Measurements from ENCODE around the gene DIS3.

Gene DIS3

GRCh38 chr13:72805676-72806346 lies 24.1 kb upstream of the DIS3 start:
- Histone ChIP-seq H3K27ac (replicated peaks) (peak overlapping the region; percentile 36), H3K27me3 (ENCODE audit: insufficient read depth, poor library complexity, severe bottlenecking) (no peaks in the 10 kb centered on the region), H3K4me3 (replicated peaks; ENCODE audit: insufficient read depth, low read length) (no peak overlapping the region)
- DNase-seq (ENCODE audit: low read depth in 1 of 2, low spot score in 1 of 2): peak; percentile 30 to 37
- TF ChIP-seq, protein P1, sequence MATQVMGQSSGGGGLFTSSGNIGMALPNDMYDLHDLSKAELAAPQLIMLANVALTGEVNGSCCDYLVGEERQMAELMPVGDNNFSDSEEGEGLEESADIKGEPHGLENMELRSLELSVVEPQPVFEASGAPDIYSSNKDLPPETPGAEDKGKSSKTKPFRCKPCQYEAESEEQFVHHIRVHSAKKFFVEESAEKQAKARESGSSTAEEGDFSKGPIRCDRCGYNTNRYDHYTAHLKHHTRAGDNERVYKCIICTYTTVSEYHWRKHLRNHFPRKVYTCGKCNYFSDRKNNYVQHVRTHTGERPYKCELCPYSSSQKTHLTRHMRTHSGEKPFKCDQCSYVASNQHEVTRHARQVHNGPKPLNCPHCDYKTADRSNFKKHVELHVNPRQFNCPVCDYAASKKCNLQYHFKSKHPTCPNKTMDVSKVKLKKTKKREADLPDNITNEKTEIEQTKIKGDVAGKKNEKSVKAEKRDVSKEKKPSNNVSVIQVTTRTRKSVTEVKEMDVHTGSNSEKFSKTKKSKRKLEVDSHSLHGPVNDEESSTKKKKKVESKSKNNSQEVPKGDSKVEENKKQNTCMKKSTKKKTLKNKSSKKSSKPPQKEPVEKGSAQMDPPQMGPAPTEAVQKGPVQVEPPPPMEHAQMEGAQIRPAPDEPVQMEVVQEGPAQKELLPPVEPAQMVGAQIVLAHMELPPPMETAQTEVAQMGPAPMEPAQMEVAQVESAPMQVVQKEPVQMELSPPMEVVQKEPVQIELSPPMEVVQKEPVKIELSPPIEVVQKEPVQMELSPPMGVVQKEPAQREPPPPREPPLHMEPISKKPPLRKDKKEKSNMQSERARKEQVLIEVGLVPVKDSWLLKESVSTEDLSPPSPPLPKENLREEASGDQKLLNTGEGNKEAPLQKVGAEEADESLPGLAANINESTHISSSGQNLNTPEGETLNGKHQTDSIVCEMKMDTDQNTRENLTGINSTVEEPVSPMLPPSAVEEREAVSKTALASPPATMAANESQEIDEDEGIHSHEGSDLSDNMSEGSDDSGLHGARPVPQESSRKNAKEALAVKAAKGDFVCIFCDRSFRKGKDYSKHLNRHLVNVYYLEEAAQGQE (IDR thresholded peaks at IDR 0.05; ENCODE audit: insufficient replicate concordance, low read depth): no peak

DNA sequence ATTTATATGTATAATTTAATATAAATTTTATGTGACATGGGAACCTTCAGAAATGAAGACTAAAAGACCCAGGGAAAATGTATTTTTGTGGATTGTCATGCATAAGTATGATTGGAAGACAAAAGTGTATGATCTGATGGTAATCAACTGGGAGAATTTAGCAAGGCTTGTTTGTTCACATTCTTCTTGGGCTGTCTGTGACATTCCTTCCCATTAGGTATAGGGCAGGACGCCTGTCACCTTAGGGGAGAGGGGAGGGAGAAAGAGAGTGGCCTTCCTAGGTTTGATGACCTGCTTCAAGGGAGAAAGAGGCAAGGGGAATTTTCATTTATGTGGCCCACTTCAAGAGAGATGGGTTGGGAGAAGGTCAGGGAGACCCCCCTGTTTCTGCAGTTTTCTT lies 22.6 kb upstream of the DIS3 start:
- DNase-seq (ENCODE audit: low read depth in 1 of 2, low spot score in 1 of 2): no peak
- TF ChIP-seq, protein P1 (IDR thresholded peaks at IDR 0.05; ENCODE audit: insufficient replicate concordance, low read depth): no peak
- TF ChIP-seq POLR2AphosphoS5 (IDR thresholded peaks at IDR 0.05; ENCODE audit: low read depth) (no peak), GABPA (IDR thresholded peaks at IDR 0.05; ENCODE audit: low read depth) (no peak), SPI1 (IDR thresholded peaks at IDR 0.05; ENCODE audit: borderline replicate concordance, low read depth) (no peak), CTCF (IDR thresholded peaks at IDR 0.05; ENCODE audit: insufficient read depth, low read length) (no peak)
- no peaks in the 10 kb centered on the region for H3K27me3 ChIP-seq (ENCODE audit: insufficient read depth, poor library complexity, severe bottlenecking)
- H3K4me3 ChIP-seq (replicated peaks; ENCODE audit: insufficient read depth, low read length): no peak overlapping the region
- H3K27ac ChIP-seq (replicated peaks): no peak overlapping the region

- no peak for TF ChIP-seq SPI1 (IDR thresholded peaks at IDR 0.05; ENCODE audit: borderline replicate concordance, low read depth)
- TF ChIP-seq POLR2AphosphoS5 (IDR thresholded peaks at IDR 0.05; ENCODE audit: low read depth): no peak
- TF ChIP-seq CTCF (IDR thresholded peaks at IDR 0.05; ENCODE audit: insufficient read depth, low read length): no peak
- no peak for TF ChIP-seq GABPA (IDR thresholded peaks at IDR 0.05; ENCODE audit: low read depth)
- TF ChIP-seq, protein P1 (IDR thresholded peaks at IDR 0.05; ENCODE audit: insufficient replicate concordance, low read depth): no peak
- DNase-seq (ENCODE audit: low read depth in 1 of 2, low spot score in 1 of 2): no peak
- no peaks in the 10 kb centered on the region for H3K27me3 ChIP-seq (ENCODE audit: insufficient read depth, poor library complexity, severe bottlenecking)
- H3K27ac ChIP-seq (replicated peaks): no peak overlapping the region
- H3K4me3 ChIP-seq (replicated peaks; ENCODE audit: insufficient read depth, low read length): no peak overlapping the region
Measured at GRCh38 chr13:72798817-72799216, 17.1 kb upstream of the DIS3 start.

Measured in HL-60 (cell line).